Cortex of kidney (tissue), 1 donor: ENCODE data around the gene TWNK.

ENCODE experiments used
- DNase-seq: peaks from one replicate; lab custom pipeline; 2025; lab: John Stamatoyannopoulos, UW

The TWNK gene

DNA sequence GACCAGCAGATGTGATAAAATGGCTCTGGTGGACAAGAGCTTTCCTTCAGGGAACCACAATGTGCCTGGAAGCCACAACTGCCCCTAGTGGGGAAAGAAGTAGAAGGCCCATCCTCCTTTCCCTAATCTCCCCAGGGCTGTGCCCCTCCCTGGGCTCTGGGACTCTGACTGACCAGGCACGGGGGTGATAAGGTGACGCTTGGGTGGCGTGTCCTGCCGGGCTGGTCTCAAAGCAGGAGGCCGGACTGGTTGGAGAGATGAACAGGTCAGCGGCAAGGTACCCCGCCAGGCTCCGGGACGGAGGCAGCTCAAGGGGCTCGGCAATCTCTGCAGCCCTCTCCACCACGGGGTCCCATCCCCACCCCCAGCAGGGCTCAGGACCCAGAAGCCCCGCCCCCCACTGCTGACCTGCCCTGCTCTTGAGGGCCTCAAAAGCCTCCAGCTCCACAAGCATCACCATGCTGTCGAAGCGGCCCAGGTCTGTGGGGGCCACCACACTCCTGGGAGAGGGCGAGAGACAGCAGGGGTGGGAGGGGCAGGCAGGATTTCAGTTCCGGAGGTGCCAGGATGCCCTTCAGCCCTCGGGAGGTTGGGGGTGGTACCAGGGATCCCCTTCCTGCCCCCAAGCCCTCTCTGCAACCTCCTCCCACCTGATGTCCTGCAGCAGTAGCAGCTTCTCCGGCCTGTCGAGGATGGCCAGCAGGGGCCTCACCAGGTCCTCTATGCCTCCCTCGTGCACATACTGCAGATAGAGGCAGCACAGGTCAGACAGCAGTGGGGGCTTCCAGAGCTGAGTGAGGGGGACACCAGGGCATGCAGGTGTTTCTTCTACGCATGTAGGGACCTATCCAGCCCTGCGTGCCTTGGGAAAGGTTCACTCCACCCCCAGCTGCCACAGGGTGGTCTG is 24.4 kb downstream of the TWNK start:
- DNase-seq: no peak

DNA sequence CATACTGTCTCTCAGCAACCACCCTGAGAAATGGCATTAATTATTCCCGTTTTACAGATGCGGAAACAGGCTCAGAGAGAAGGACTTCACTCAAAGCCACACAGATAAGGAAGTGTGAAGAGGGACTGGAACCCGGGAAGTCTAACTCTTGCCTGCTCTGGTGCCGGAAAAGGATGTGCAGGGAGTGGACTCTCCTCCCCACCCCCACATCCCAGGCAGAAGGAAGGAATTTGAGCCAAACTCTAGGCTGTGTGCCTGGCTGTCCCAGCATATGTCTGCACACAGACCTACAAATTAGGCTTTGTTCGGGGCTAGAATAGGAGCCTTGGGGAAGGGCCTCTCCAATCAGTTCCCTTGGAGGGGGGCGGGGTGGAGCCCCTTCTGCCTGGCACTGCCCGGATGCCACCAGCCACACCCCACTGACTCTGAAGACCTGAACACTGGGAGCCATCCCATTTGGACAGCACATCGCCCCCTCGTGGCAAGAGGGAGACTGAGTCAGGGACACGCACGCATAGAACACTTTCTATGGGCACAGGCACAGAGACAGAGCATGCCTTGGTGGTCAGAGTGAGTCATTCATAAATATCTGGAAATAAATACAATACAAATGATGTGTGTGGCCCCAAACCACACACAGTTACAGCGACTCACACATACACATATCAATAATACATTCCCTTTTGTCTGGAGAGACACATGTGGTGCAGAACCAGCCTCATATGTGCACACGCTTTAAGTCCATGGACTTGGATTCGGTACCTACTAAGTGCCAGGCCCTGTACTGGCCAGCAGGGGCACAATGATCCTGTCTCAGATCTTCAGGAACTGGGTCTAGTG is 25.4 kb downstream of the TWNK start:
- DNase-seq: no peak

DNA sequence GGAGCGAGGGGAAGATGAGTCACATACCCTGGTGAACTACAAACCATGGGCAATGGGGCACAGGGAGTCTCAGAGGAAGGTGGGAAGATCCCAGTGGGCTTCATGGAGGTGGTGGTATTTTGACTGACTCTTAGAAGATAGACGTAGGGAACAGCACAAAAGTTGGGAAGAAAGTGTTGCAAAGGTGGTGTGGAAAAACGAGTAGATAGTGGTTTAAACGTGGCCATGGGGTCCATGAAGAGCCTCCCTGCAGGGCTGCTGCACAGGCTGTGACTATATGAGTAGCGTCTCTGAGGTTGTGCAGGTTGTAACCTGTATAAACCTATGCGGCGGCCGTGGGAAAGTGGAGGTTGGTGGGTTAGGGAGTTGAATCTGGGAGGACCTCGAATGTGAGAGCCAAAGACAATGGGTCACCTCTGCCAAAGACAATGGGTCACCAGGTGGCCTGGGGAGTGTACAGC is 26.1 kb downstream of the TWNK start:
- no peak for DNase-seq

DNA sequence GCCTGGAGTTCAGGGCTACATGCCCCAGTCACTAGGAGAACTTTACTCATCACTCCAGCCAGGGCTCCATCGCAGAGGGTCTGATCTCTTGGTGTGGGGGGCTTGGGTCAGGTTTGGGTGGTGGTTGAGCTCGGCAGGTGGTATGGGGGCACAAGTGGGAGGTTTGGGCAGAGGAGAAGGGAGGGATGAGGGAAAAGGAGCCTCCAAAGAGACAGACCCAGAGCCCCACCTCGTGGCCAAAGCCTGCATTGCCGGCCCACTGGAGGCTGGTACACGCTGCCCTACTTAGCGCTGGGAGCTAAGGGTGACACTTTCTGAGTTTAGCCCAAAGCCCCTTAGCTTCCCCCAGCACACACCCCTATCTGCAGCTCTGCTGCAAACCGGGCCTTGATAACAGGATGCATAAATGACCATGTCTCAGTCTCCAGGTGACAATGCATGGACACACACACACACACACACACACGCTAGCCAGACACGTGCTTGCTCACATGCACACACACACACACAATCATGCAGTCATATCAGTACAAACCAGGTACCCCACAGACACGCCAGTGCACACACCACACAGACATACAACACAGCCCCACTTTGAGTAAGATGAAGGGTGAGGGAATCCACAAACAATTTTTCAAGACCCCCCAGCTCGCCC is 27.0 kb downstream of the TWNK start:
- DNase-seq: no peak

DNA sequence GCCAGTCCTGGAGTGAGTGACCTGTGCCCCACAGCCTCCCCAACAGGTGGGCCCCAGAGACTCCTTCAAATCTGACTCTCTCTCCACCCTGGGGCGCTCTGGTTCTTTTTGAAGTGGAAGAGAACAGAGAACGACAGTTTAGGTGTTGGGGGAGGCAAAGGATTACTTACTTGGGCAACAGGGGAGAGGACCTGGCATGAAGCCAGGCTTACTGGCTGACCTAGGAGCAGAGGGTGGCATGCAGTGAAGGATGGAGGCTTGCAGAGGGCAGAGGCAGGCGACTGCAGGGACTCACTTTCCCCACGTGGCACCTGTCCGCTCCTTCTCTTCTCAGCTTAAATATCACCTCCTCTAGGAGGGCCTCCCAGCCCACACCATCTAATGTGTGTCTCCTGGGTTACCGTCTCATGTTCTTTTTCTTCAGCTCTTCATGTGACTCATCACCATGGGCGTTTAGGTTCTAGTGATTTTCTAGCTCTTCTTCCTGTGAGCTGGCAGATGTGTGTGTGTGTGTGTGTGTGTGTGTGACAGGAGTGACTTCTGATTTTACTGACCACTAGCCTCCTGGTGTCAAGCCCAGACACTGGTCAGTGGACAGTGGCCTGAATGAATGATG is 27.7 kb downstream of the TWNK start:
- DNase-seq: no peak

DNA sequence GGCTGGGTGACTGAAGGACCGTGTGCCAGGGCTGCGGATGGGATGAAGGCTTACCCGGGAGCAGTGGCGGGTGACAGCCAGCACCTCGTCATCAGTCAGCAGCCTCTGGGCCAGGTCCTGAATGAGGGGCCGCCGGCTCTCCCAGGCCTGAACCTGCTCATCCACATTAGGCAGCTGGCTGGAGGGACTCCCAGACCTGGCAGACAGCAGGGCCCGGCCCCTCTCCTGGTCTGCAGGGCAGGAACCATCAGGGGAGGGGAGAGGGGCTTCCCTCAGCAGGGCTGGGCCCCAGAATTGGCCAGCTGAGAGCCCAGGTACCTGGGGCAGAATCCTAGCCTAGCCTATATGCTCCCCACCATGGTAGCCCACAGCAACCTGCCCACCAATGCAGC is 28.2 kb downstream of the TWNK start:
- DNase-seq: no peak

DNA sequence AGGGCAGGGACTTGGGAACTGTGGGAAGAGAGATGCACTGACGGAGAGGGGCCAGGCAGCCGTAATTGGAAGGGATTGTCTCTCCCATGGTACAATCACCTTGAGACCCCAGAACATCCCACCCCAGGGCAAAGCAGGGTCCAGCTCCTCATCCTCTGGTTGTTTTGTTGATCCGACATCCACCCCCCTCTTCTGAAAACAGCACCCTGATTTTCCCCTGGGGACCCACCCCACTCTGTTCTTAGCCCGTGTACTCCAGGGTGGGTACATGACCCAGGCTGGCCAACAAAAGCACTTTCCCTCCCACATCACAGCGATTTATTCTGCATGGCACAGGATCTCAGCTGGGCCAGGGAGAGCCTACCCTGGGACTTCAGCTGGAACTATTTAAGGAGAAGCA is 29.5 kb downstream of the TWNK start:
- no peak for DNase-seq

DNA sequence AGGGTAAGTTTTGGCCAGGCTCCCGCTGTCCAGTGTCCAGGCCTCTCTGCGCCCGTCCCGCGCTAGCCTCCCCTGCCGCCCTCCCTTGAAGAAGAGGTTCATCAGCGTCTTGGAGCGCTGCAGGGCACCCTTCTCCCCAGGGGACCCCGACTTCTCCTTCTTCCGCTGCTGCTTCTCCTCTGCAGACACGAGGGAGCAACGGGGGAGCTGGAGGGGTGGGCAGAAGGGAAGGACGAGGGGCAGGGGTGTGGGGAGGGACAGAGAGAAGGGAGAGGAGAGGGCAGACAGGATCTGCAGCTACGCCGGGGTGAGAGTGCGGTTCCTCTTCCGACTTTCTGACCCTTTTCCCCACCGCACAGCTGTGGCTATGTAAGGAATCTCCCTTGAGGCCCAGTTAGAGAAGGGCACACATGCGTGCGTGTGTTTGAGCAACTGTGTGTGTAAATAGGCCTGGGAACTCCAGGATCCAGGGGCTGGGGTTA is 30.8 kb downstream of the TWNK start:
- no peak for DNase-seq

DNA sequence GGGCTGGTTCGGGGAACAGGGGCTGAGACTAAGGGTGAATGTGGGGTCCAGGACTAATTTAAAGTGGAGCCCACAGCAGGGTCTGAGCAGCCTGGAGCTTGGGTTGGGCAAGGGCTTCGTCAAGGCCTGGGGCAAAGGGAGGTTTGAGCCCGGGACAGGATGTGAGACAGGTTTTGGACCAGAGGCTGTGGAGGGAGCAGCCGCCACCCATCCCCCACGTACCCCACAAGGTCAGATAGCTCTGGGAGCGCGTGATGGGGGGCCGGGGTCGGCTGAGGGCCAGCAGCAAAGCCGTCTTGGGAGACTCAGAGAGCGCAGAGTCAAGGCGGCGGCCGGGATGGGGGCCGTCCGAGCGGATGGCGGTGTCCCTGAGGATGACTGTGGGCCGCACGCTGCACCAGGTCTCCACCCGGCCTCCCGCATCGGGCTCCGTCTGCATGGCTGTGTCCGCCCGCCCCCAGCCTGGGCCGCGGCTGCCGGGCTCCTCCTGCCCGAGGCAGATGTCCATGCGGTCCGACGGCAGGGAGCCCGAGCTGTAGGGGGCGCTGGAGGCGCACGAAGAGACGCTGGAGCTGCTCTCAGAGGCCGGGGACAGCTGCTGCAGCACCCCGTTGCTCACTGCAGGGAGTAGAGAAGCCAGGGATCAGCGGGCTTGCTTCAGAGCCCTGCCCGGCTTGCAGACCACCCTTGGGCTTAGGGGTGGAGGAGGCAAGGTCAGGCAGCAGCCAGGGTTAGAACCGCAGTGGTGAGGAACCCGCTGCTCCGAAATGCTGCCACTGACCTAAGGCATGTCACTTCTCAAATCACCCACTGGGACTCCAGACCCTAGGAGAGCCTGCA is 31.5 kb downstream of the TWNK start:
- no peak for DNase-seq

DNA sequence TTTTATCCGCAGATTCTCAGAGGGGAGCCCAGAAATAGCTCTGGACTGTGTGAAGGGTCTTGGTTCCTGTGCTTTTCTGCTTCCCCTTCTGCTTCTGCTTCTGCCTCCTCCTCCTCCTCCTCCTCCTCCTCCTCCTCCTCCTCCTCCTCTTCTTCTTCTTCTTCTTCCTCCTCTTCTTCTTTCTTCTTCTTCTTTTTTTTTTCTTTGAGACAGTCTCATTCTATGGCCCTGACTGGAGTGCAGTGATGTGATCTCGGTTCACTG is 32.0 kb downstream of the TWNK start:
- DNase-seq: no peak

DNA sequence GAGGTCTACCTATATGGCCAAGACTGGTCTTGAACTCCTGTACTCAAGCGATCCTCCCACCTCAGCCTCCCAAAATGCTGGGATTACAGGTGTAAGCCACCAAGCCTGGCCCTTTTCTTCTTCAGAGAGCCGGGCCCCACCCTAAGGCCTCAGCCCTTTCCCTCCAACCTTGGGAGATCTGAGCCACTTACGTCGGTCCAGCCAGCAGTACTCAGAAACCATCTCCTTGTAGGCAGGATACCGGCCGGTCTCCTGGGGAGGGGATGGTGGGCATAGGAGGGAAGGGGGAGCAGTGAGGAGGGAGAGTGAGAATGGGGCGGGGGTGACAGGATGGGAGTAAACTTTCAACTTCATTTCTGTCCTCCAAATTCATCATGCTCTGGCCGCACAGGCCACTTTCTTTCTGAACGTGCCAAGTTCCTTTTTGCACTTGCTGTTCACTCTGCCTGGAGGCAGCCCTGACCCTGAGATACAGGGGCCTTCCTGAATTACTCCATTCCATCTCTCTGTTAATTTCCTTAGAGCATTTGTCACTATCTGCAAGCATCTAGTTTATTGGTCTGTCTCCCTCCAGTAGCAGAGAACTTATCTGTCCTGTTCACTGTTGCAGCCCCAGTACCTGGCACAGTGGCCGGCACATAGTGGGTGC is 33.2 kb downstream of the TWNK start:
- DNase-seq: no peak

DNA sequence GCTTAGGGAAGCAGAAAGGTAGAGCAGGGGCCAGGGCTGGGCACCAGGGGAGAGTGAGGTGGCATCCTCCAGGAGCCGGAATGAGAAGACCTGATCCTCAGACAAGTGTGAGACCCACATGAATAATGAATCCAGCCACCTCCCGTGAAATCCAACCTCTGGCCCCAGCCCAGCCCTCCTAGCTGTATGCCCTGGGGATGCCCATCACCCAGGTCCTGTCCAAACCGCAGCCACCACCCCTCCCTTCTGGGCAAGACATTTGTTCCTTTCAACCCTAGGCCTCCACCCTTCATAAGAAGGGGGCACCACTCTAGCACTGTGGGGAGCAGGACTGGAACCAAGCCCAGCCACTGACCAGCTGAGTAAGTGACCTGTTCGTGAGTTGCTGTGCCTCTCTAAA is 33.9 kb downstream of the TWNK start:
- no peak for DNase-seq

DNA sequence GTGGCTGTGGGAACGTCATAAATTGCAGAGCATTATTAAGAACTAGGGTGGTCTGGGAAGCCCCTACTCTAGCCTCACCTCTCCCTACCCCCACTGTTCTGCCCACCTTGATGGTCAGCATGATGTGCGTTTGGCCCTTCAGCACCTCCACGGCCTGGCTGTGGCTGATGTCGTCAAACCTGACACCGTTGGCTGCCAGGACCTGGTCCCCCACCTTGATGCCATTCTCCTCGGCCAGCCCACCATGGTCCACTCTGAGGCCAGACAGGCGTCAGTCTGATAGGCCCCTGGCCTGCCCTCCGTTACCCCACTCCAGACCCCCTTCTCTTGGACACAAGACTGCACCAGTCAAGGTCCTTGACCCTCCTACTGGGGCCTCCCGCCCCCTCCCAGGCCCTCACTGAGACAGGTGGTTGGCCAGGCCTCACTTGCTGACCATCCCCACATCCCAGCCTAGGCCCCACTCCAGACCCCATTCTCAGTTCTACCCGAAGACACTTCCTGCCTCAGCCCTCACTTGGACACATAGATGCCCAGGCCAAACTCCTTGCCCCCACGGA is 34.4 kb downstream of the TWNK start:
- DNase-seq: no peak

DNA sequence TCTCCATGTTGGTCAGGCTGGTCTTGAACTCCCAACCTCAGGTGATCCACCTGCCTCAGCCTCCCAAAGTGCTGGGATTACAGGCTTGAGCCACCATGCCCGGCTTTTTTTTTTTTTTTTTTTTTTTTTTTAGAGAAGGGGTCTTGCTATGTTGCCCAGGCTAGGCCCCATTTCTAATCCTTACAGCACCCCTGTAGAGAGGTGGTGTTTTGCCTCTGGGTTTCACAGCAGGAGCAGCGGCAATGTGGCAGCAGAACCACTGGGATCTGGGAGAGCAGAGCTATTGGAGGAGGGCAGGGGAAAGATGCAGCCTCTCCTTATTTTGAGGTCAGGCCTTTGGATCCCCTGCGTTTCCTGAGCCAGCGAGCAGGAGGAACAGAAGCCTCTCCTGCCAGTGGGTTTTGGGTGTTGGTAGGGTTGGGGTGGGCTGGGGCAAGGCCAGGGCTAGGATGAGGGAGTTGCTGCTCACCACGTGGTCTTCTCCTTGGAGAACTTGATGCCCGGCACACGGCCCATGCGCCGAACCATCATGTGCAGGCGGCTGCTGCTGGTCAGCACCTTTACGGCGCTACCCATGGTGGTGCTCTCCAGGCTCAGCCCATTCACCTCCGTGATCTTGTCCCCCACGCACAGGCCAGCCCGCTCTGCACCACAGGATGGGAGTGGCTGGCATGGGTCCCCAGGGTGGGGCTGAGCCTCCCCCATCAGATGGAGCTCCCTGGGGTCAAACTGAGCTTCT is 35.8 kb downstream of the TWNK start:
- DNase-seq: no peak

DNA sequence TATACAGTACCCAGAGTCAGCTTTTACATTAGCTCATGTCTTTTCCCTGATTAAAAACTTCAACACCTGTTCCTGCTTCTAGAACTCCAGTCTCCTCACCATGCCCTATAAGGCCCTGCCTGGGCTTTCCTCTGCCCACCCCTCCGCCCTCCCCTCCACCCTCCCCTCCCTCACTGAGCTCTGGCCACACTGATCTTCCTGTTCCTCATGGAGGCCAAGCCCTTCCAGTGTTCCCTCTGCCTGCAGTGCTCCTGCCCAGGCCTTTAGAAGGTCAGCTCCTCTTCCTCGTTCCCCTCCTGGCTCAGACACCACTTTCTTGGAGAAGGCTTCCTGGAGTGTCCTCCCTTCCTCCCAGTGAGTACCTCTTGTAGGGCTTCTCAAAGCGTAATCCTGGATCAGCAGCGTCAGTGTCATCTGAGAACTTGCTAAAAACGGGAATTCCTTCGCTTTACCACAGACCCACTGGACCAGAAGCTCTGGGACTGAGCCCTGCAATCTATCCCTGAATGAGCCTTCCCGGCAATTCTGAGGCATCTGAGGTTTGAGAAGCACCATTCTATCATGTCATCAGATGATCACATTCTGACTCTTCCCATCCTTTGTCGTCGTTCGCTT is 39.9 kb downstream of the TWNK start:
- DNase-seq: no peak

DNA sequence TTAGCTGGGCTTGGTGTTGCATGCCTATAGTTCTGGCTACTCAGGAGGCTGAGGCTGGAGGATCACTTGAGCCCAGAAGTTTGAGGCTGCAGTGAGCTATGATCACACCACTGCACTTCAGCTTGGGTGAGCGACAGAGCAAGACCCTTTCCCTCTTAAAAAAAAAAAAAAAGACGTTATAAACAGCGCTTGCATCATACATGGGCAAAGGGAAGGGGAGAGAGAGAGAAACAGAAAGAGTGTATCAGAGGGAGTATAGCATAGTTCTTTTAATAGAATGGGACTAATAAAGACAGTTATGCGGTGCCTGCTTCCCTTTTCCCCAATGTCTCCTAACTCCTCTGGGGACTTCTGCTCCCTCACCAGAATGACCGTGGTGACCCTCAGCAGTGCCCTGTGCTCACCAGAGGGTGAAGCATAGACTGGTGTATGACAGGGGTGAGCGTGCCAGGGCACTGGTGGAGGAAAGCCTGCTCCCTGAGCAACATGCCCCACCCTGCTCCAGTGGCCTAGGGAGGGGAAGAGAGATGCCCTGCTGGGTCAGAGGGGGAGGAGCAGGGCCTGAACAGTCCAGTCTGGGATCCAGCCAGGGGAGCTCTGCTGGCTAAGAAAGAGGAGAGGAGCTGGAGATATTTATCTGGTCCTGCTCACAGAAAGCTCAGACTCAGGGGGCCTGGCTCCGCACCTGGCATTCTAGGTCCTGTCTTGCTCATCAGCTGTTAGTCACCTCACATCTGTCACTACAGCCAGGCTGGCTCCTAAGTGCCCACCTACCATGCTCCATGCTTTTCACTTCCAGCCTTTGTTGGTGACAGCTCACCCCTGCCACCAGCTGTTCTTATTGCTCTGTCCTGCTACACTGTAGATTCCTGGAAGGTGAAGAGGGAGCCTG is 41.3 kb downstream of the TWNK start:
- DNase-seq: no peak

DNA sequence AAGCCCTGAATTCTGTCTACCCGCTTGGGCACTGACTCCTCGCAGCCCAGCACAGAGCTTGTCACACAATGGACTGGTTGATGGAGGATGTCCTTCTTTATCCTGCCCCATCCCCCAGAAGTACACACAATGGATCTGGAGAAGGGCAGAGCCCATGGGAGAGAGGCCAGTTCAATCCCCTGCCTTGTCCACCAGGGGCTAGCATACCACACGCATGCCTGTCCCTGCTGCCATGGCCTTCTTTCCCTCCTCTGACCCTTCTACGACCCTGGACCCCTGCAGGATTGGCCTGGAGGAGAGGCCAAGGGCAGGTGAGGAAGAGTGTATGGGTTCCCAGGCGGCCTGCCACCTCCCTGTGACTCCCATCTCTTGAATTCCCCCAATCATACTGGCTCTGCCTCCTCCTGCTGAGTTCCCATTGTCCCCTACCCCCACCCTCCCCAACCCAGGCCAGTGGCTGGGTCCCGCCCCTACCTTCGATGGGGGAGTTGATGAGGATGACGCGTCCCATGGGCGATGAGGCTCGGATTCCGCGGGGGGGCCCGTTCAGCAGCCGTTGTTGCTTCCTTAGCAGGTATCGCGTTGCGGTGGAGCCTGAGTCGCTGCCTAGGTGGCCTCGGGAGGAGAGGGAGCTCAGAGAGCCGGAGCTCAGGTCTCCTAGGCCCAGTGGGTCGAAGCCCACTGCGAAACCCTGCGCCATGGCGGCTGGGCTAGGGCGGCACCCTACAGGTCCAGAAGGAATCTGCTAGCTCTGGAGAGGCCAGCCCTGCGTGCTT is 42.4 kb downstream of the TWNK start:
- DNase-seq: no peak
